Heart left ventricle (tissue), 16 donors: ENCODE measurements around the gene MYORG. TPM values are rescaled to one million over a fixed set of nuclear protein-coding genes. Genes with fewer than 3 reads are reported as not detected.

Experiments
- ATAC-seq, 4 donors: fragments of 200-7000 bp; cut with Tn5 transposase; one replicate each; pipeline ENCODE4 v1.9.1; 2020 to 2022; ENCODE audit warnings: moderate library complexity in 4 of 4, mild to moderate bottlenecking in 3 of 4, moderate number of reproducible peaks in 1 of 4
- DNase-seq, 5 donors: peaks; one replicate each; pipeline ENCODE4 v3.0.0-alpha.2; 2020
- H3K27ac ChIP-seq, 12 donors: fragments of 200-600 bp; sonication (generic) in 4 of 12; one replicate each; pipeline versions ENCODE4 v1.5.0 to v1.8.0; 2016 to 2022; ENCODE audit warnings: mild to moderate bottlenecking in 2 of 12
- H3K27me3 ChIP-seq, 9 donors: fragments of 200-600 bp; sonication (generic) in 2 of 9; one replicate each; pipeline versions ENCODE4 v1.5.1 to v1.8.0; 2016 to 2022; ENCODE audit warnings: mild to moderate bottlenecking in 3 of 9
- H3K36me3 ChIP-seq, 9 donors: fragments of 200-600 bp; sonication (generic) in 2 of 9; one replicate each; pipeline versions ENCODE4 v1.5.0 to v1.8.0; 2018 to 2022; ENCODE audit warnings: mild to moderate bottlenecking in 2 of 9
- H3K4me1 ChIP-seq, 12 donors: fragments of 200-600 bp; sonication (generic) in 4 of 12; one replicate each; pipeline versions ENCODE4 v1.5.0 to v1.8.0; 2016 to 2022; ENCODE audit warnings: mild to moderate bottlenecking in 3 of 12
- H3K4me3 ChIP-seq, 12 donors: fragments of 200-600 bp; sonication (generic) in 4 of 12; one replicate each; pipeline versions ENCODE4 v1.5.0 to v1.8.0; 2017 to 2022; ENCODE audit warnings: mild to moderate bottlenecking in 9 of 12, moderate library complexity in 4 of 12
- H3K9me3 ChIP-seq, 12 donors: fragments of 200-600 bp; sonication (generic) in 4 of 12; one replicate each; pipeline versions ENCODE4 v1.5.0 to v1.8.0; 2016 to 2022; ENCODE audit warnings: mild to moderate bottlenecking in 1 of 12
- POLR2A ChIP-seq, 2 donors: fragments of 450-650 bp; IDR thresholded peaks; one replicate each; pipeline ENCODE4 v1.6.1; 2017; ENCODE audit warnings: antibody characterized with exemption in 2 of 2, mild to moderate bottlenecking in 2 of 2, moderate library complexity in 2 of 2
- WGBS, 4 donors: extraction: QIAGEN DNeasy Blood & Tissue Kit in 2 of 4; methylation state at CpG; one replicate each; pipeline versions ENCODE4 v1.1.5 to v1.1.7; 2013 to 2018; 5-methylcytosine and 5-hydroxymethylcytosine counted together
- intact Hi-C, 10 donors: fragments of 100-400 bp; cut with DNase I; formaldehyde crosslinking; loops; one replicate each; pipeline versions ENCODE4 v1.11.1 to v1.14.2; 2022
- polyA plus RNA-seq, 2 donors: library from polyadenylated mRNA; stranded (reverse); fragments of 200-250 nt; gene quantifications; one replicate each; pipeline ENCODE4 v1.2.3, GENCODE V29; 2013
- total RNA-seq, 9 donors: library from RNA; depleted of rRNA in 2 of 9; stranded (reverse); fragments of >200 nt in 2 of 9; fragmentation: NEBNext Ultra II Directional in 3 of 9; extraction: Animal tissue kit (Norgen Biotek cat#: 25700) in 3 of 9; gene quantifications; one replicate each; pipeline versions ENCODE4 v1.1.0 to v1.2.4, GENCODE V29; 2016 to 2023
- TF ChIP-seq, protein P1 (sequence below), 12 donors: fragments of 200-600 bp; sonication (generic) in 4 of 12; IDR thresholded peaks; one replicate each; pipeline versions ENCODE4 v1.5.0 to v1.8.0; 2018 to 2022; ENCODE audit warnings: antibody characterized with exemption in 12 of 12, mild to moderate bottlenecking in 5 of 12
- donor health status: ischemic (EF 13 %, LVEDD 7.1; RV severe dilation, severe dysfunction).
- donor health status: healthy with polysubstance abuse.
- donor health status: DM: no; HTN: yes; CAD: no.
- donor health status: DM: no; HTN: no; CAD: no.
- donor health status: ischemic (EF 25% LVEDD 6.9; RV normal size, moderate dysfunction).
- donor health status: ischemic (EF 25% LVEDD 5.7; RV mildly dilated, moderate dysfunction).
- donor health status: healthy.
- donor health status: DM: yes; HTN: yes; CAD: no.
- donor health status: ischemic (EF 35%, LVEDD 5.7; RV mildly dilated, moderate dysfunction).
- donor health status: nonischemic (EF 11% LVEDD 7.7; RV severe dilation, severe dysfunction).
- donor health status: DM: yes; HTN: yes; CAD: no.
- donor health status: PGD.
- donor health status: ischemic (EF 29% LVEDD 5.4; RV normal size, mild dysfunction).
- donor health status: nonischemic (EF 23%, LVEDD 6.1; RV moderate dilation, normal function).

The MYORG gene
- total and polyA plus RNA-seq, 11 donors = 1.3 to 10.2 (median 6.1) TPM

DNA sequence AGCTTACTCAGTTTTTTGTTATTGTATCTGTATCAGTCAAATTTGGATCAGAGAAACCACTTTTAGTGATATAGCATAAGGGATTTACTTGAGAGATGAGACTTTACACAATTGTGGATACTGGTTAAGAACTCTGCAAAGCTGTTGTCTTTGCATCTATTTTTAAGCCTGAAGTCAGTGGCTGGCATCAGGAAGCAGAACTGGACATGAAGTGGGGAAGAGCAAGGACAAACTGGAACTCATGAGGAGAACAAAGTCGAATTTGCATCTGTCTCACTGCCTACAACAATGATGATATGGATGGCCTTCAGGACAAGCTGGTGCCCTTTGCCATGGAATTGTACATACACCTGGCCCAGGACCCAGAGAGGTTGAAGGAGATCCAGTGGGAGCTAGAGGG, 15.8 kb upstream of the MYORG start:
- peak; percentile 59 to 76 (median 63) for ATAC-seq
- peaks cover 0 to 8% (median 0%) of the 10 kb centered on the region in 12 donors for H3K4me1 ChIP-seq
- no peak overlapping the region for H3K4me3 ChIP-seq
- H3K9me3 ChIP-seq = no peaks in the 10 kb centered on the region
- WGBS, 4 donors = 40 to 62% (median 44%) methylated on average over 1 of the region's 1 CpG
- TF ChIP-seq, protein P1, sequence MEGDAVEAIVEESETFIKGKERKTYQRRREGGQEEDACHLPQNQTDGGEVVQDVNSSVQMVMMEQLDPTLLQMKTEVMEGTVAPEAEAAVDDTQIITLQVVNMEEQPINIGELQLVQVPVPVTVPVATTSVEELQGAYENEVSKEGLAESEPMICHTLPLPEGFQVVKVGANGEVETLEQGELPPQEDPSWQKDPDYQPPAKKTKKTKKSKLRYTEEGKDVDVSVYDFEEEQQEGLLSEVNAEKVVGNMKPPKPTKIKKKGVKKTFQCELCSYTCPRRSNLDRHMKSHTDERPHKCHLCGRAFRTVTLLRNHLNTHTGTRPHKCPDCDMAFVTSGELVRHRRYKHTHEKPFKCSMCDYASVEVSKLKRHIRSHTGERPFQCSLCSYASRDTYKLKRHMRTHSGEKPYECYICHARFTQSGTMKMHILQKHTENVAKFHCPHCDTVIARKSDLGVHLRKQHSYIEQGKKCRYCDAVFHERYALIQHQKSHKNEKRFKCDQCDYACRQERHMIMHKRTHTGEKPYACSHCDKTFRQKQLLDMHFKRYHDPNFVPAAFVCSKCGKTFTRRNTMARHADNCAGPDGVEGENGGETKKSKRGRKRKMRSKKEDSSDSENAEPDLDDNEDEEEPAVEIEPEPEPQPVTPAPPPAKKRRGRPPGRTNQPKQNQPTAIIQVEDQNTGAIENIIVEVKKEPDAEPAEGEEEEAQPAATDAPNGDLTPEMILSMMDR (IDR thresholded peaks at IDR 0.05) = no peak
- no peak for TF ChIP-seq POLR2A (IDR thresholded peaks at IDR 0.05)
- DNase-seq = no peak
- intact Hi-C loops = no loop called here
- H3K27me3 ChIP-seq = no peaks in the 10 kb centered on the region
- peaks cover 0 to 10% (median 0%) of the 10 kb centered on the region in 9 donors for H3K36me3 ChIP-seq
- peak overlapping the region in 4 of 12 donors; percentile 6 to 41 (median 38) for H3K27ac ChIP-seq

DNA sequence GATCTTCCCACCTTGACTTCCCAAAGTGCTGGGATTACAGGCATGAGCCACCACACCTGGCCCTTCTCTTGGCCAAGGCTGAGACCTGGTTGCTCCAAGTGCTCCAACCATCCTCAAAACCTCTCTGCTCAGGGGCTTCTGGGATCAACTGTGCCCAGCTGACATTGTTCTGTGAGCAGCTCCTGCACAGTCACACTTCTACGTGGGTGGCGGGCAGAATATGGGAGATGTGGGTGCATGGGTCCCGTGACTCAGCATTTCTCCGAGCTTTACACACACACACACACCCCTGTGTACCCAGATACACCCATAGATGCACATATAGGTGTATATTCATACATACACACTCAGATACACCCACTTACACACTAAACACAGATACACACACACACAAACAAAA, 10.5 kb upstream of the MYORG start:
- Histone ChIP-seq H3K9me3 (no peaks in the 10 kb centered on the region), H3K4me1 (no peaks in the 10 kb centered on the region), H3K27me3 (no peaks in the 10 kb centered on the region), H3K27ac (no peak overlapping the region), H3K4me3 (no peak overlapping the region), H3K36me3 (no peaks in the 10 kb centered on the region)
- TF ChIP-seq POLR2A (IDR thresholded peaks at IDR 0.05) = no peak
- TF ChIP-seq, protein P1 (IDR thresholded peaks at IDR 0.05) = no peak
- intact Hi-C loops = no loop called here
- no peak for ATAC-seq
- WGBS, 4 donors = 78 to 89% (median 87%) methylated on average over 4 of the region's 4 CpGs
- no peak for DNase-seq

DNA sequence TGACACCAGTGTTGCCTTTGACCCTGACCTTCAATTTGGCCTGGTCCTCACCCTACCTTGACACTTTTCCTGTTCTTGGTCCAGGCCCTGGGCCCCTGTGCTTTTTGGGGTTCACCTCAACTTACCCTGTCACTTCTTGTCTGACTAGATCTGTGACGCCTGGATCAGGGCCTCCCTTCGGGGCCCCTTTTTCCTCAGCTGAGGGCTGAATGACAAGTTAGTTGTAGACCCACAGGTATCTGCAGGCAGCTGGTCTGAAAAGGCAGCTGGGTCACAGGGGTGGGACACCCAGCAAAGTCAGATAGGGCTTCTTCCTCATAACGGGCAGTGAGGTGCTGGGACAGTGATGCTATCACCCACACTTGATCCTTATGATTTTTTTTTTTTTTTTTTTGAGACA, 10.0 kb upstream of the MYORG start:
- no peak for TF ChIP-seq POLR2A (IDR thresholded peaks at IDR 0.05)
- TF ChIP-seq, protein P1 (IDR thresholded peaks at IDR 0.05) = no peak

DNA sequence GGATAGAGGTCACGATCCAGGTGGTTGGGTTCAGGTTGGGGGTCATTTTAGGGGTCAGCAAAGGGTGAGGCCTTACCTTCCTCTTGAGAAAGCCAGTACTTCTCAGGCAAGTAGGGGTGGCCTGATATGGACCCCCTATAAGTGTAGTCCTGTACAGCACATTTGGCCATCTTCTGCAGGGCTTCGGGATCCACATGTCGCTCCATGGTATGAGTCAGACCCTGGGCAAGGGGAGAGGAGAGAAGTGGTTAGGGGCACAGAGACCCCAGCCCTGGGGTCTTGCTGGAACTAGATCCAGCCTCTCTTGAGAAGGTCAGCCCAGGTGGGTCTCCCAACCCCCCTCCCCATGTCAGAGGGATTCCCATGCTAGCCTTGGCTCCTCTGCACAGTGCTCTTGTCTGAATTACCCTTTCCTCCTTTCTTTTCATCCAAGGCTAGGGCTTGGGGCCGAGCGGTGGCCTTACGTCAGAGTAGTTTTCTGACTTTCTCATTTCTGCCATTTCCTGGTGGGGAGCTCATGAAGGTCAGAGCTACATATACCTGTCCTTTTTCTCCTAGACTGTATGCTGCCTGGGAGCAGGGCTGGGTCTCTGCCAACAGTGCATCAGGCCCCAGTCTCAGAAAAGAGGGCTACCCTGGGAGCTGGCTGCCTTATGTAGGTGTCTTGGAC, 9.0 kb upstream of the MYORG start:
- Histone ChIP-seq H3K9me3 (no peaks in the 10 kb centered on the region), H3K27me3 (no peaks in the 10 kb centered on the region), H3K27ac (no peak overlapping the region), H3K4me1 (peaks cover 0 to 13% (median 7%) of the 10 kb centered on the region in 12 donors), H3K4me3 (no peak overlapping the region), H3K36me3 (no peaks in the 10 kb centered on the region)
- ATAC-seq (no peak), DNase-seq (no peak)
- 88 to 98% (median 96%) methylated on average over 6 of the region's 6 CpGs for WGBS, 4 donors
- intact Hi-C loops = no loop called here
- TF ChIP-seq POLR2A (IDR thresholded peaks at IDR 0.05) = no peak
- TF ChIP-seq, protein P1 (IDR thresholded peaks at IDR 0.05) = no peak

More for the DNA sequence above, 10.0 kb upstream of the MYORG start:
- H3K4me1 ChIP-seq = peaks cover 0 to 4% (median 0%) of the 10 kb centered on the region in 12 donors
- ATAC-seq (no peak), DNase-seq (no peak)
- 80 to 94% (median 86%) methylated on average over 3 of the region's 3 CpGs for WGBS, 4 donors
- intact Hi-C loops = no loop called here
- H3K27ac ChIP-seq = no peak overlapping the region
- H3K27me3 ChIP-seq = no peaks in the 10 kb centered on the region
- H3K36me3 ChIP-seq = no peaks in the 10 kb centered on the region
- H3K9me3 ChIP-seq = no peaks in the 10 kb centered on the region
- no peak overlapping the region for H3K4me3 ChIP-seq
